Spleen (tissue), 7 donors: ENCODE data around the gene ASXL3.

ENCODE experiments used
- CTCF ChIP-seq, 11 experiments: fragments of 200-600 bp in 7 of 11; fragments of 450-650 bp in 4 of 11; sonication (generic) in 4 of 11; IDR thresholded peaks in 8 of 11; conservative IDR thresholded peaks in 3 of 11; 1 replicate in 7 of 11; 2 replicates in 4 of 11; pipeline versions ENCODE4 v1.4.0 to v1.8.0; 2016 to 2021; ENCODE audit warnings: antibody characterized with exemption in 11 of 11, inconsistent platforms in 4 of 11, mild to moderate bottlenecking in 1 of 11
- POLR2A ChIP-seq, 3 donors: fragments of 450-650 bp; IDR thresholded peaks; one replicate each; pipeline ENCODE4 v1.5.1; 2017; ENCODE audit warnings: antibody characterized with exemption in 3 of 3, mild to moderate bottlenecking in 1 of 3
- POLR2AphosphoS5 ChIP-seq, 3 donors: sonication (generic); formaldehyde crosslinking; IDR thresholded peaks; one replicate each; pipeline ENCODE4 v1.5.1; 2017; ENCODE audit warnings: antibody characterized with exemption in 3 of 3
- donor health status: DM: no; HTN: no; CAD: no; lungs with moderate emphysema.
- donor health status: DM: no; HTN: no; CAD: no.
- donor health status: DM: no; HTN: no; CAD: no.

- TF ChIP-seq CTCF (IDR thresholded peaks at IDR 0.05 in 8 of 11, conservative IDR thresholded peaks at IDR 0.05 in 3 of 11) (no peak), POLR2A (IDR thresholded peaks at IDR 0.05) (no peak), POLR2AphosphoS5 (IDR thresholded peaks at IDR 0.05) (no peak)
Observed at GRCh38 chr18:33612632-33613031, 34.6 kb downstream of the ASXL3 start.
